ENCODE data around the gene DDX10.

DNA sequence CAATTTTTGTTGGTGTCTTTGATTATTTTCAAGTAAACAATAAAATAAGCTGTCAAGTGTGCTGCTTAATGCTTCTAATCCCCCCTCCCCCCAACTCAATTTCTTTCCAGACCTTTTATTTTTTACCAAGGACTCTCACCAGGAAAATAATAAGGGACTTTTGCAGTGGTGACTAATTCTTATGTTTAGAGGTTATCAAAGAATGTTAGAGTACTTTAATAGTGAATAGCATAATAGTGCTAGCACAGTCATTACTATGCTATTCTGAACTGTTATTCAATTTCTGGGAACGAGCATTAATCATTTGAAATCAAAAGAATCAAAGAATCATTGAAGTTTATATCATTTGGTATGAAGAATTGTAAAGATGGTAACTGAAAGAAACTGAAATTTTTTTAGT, 251.4 kb downstream of the DDX10 start:
- TF ChIP-seq, protein P1, sequence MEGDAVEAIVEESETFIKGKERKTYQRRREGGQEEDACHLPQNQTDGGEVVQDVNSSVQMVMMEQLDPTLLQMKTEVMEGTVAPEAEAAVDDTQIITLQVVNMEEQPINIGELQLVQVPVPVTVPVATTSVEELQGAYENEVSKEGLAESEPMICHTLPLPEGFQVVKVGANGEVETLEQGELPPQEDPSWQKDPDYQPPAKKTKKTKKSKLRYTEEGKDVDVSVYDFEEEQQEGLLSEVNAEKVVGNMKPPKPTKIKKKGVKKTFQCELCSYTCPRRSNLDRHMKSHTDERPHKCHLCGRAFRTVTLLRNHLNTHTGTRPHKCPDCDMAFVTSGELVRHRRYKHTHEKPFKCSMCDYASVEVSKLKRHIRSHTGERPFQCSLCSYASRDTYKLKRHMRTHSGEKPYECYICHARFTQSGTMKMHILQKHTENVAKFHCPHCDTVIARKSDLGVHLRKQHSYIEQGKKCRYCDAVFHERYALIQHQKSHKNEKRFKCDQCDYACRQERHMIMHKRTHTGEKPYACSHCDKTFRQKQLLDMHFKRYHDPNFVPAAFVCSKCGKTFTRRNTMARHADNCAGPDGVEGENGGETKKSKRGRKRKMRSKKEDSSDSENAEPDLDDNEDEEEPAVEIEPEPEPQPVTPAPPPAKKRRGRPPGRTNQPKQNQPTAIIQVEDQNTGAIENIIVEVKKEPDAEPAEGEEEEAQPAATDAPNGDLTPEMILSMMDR (IDR thresholded peaks at IDR 0.05) = no peak
- TF ChIP-seq ZFX (IDR thresholded peaks at IDR 0.05; ENCODE audit: borderline replicate concordance) = no peak
